K562 (cell line): ENCODE results near the gene PAFAH2. TPM values are rescaled to one million over a fixed set of nuclear protein-coding genes. Genes with fewer than 3 reads are reported as not detected.

Source experiments
- ATAC-seq: fragments of 200-7000 bp; cut with Tn5 transposase; 3 replicates; pipeline ENCODE4 v1.9.1; 2020; ENCODE audit warnings: moderate library complexity
- Bru-seq: library from RNA; stranded (reverse); fragments of 400-500 nt; gene quantifications from one replicate; lab custom pipeline; 2021; lab: Mats Ljungman, UMichigan
- BruChase-seq, 2 experiments: library from RNA; stranded (reverse); fragments of 400-500 nt; gene quantifications; one replicate each; lab custom pipeline; 2021; lab: Mats Ljungman, UMichigan
- BruUV-seq: library from RNA; stranded (reverse); fragments of 400-500 nt; replicated peaks from 2 replicates; lab custom pipeline; 2021; lab: Mats Ljungman, UMichigan
- CTCF ChIA-PET: fragments of 300-600 bp; formaldehyde crosslinking; extraction: SDS; loops from one replicate; lab custom pipeline; 2021; ENCODE audit warnings: low intra/inter-chr PET ratio; lab: Yijun Ruan, JAX
- POLR2A ChIA-PET: fragments of 300-600, 350-650 bp; sonication (Branson Sonifier 250); formaldehyde crosslinking; extraction: SDS; loops from one replicate; lab custom pipeline; 2021; ENCODE audit warnings: antibody characterized with exemption, inconsistent platforms; lab: Yijun Ruan, JAX
- DNase-seq, 4 experiments: peaks; one replicate each; pipeline versions ENCODE4 v3.0.0 to v3.0.0-alpha.2; 2011 to 2018; ENCODE audit warnings: low spot score in 3 of 4, mixed read lengths in 3 of 4; ENCODE audit errors: extremely low read depth in 1 of 4
- FAIRE-seq: peaks from 2 replicates; lab custom pipeline; 2011; peaks lifted over from hg19 to GRCh38; lab: Jason Lieb, UNC
- H2AFZ ChIP-seq: 2 replicates; pipeline ENCODE4 v1.6.0; 2011; ENCODE audit warnings: low read depth, low read length, control low read depth, inconsistent platforms
- H3K27ac ChIP-seq: fragments of 200-600 bp; 3 replicates; pipeline ENCODE4 v1.8.0; 2011; ENCODE audit warnings: low read depth, mild to moderate bottlenecking, control low read depth, inconsistent platforms, low read length, moderate library complexity, mixed read lengths; ENCODE audit errors: extremely low read depth
- H3K27me3 ChIP-seq, 2 experiments: fragments of 300-600 bp in 1 of 2; 2 replicates in 1 of 2; 3 replicates in 1 of 2; pipeline versions ENCODE4 v1.6.0 to v1.8.0; 2011; ENCODE audit warnings: inconsistent platforms in 2 of 2, low read length in 2 of 2, mild to moderate bottlenecking in 1 of 2, mixed read lengths in 1 of 2, moderate library complexity in 1 of 2; ENCODE audit not compliant: control insufficient read depth in 2 of 2, insufficient read depth in 2 of 2
- H3K36me3 ChIP-seq: fragments of 300-600 bp; 3 replicates; pipeline ENCODE4 v1.8.0; 2011; ENCODE audit warnings: mild to moderate bottlenecking, low read length, inconsistent platforms; ENCODE audit not compliant: control insufficient read depth, insufficient read depth
- H3K4me1 ChIP-seq, 2 experiments: fragments of 200-600 bp in 1 of 2; replicated peaks in 1 of 2; 2 replicates in 1 of 2; 3 replicates in 1 of 2; pipeline versions ENCODE4 v1.5.1 to v1.8.0; 2011; ENCODE audit warnings: inconsistent platforms in 2 of 2, low read length in 2 of 2, mild to moderate bottlenecking in 1 of 2, mixed read lengths in 1 of 2, moderate library complexity in 1 of 2; ENCODE audit not compliant: control insufficient read depth in 2 of 2, insufficient read depth in 2 of 2
- H3K4me2 ChIP-seq: 2 replicates; pipeline ENCODE4 v1.6.1; 2011; ENCODE audit warnings: low read length, control low read depth, inconsistent platforms, mixed read lengths; ENCODE audit not compliant: insufficient read depth
- H3K4me3 ChIP-seq: fragments of 200-600 bp; sonication (generic), shearing (Covaris generic); 2 replicates; pipeline ENCODE4 v1.5.1; 2016; ENCODE audit warnings: control low read depth, inconsistent platforms
- H3K79me2 ChIP-seq: fragments of 200-600 bp; 3 replicates; pipeline ENCODE4 v1.8.0; 2011; ENCODE audit warnings: low read length, inconsistent platforms; ENCODE audit not compliant: control insufficient read depth, insufficient read depth
- H3K9ac ChIP-seq, 2 experiments: 2 replicates each; pipeline versions ENCODE4 v1.6.0 to v1.6.1; 2011; ENCODE audit warnings: low read depth in 2 of 2, low read length in 2 of 2, control low read depth in 1 of 2, inconsistent platforms in 1 of 2, mild to moderate bottlenecking in 1 of 2, mixed read lengths in 1 of 2; ENCODE audit not compliant: insufficient read depth in 1 of 2
- H3K9me1 ChIP-seq: one replicate; pipeline ENCODE4 v1.6.0; 2011; ENCODE audit warnings: inconsistent platforms, mild to moderate bottlenecking, low read length, moderate library complexity; ENCODE audit not compliant: control insufficient read depth, insufficient read depth
- H3K9me3 ChIP-seq: replicated peaks from 2 replicates; pipeline ENCODE4 v1.5.1; 2011; ENCODE audit warnings: low read depth, low read length, inconsistent platforms; ENCODE audit not compliant: control insufficient read depth, insufficient read depth
- H4K20me1 ChIP-seq: replicated peaks from 2 replicates; pipeline ENCODE4 v1.6.1; 2011; ENCODE audit warnings: low read length, inconsistent platforms, mixed read lengths; ENCODE audit not compliant: control insufficient read depth, insufficient read depth
- BCOR ChIP-seq: fragments of 450-650 bp; IDR thresholded peaks from 2 replicates; pipeline ENCODE4 v1.6.1; 2016
- BMI1 ChIP-seq: fragments of 150-350 bp; IDR thresholded peaks from 2 replicates; pipeline ENCODE4 v1.6.1; 2014; ENCODE audit warnings: low read length
- BRF1 ChIP-seq: IDR thresholded peaks from 3 replicates; pipeline ENCODE4 v1.6.1; 2011; ENCODE audit warnings: borderline replicate concordance, mild to moderate bottlenecking; ENCODE audit not compliant: insufficient read length; ENCODE audit errors: extremely low read depth
- CCAR2 ChIP-seq: fragments of 200-400 bp; formaldehyde crosslinking; IDR thresholded peaks from 2 replicates; pipeline ENCODE4 v1.6.1; 2017; ENCODE audit warnings: mild to moderate bottlenecking, low read depth, low read length
- ELF2 ChIP-seq: fragments of 250-450 bp; sonication (Bioruptor Pico); IDR thresholded peaks from 2 replicates; pipeline ENCODE4 v1.5.0; 2021; ENCODE audit warnings: mild to moderate bottlenecking
- HDAC8 ChIP-seq: fragments of 450-650 bp; IDR thresholded peaks from 2 replicates; pipeline ENCODE4 v1.6.1; 2016; ENCODE audit warnings: mild to moderate bottlenecking, missing genetic modification characterization, moderate library complexity, missing compliant biosample characterization
- KHSRP ChIP-seq: fragments of 450-650 bp; IDR thresholded peaks from 2 replicates; pipeline ENCODE4 v1.6.1; 2017
- PRDM10 ChIP-seq: fragments of 450-650 bp; IDR thresholded peaks from 2 replicates; pipeline ENCODE4 v1.6.1; 2018; ENCODE audit not compliant: partially characterized antibody
- RFX1 ChIP-seq: fragments of 450-650 bp; IDR thresholded peaks from 2 replicates; pipeline ENCODE4 v1.6.1; 2016; ENCODE audit warnings: mild to moderate bottlenecking, moderate library complexity
- TAF1 ChIP-seq: IDR thresholded peaks from 2 replicates; pipeline ENCODE4 v1.6.1; 2011; ENCODE audit warnings: mild to moderate bottlenecking, low read length, moderate library complexity; ENCODE audit not compliant: insufficient read depth, control insufficient read depth, severe bottlenecking; ENCODE audit errors: extremely low read depth
- ZNF184 ChIP-seq: sonication (generic); formaldehyde crosslinking; IDR thresholded peaks from 2 replicates; pipeline ENCODE4 v1.5.0; 2020; ENCODE audit warnings: missing genetic modification reagents
- ZNF354B ChIP-seq: fragments of 250-450 bp; sonication (Bioruptor Pico); IDR thresholded peaks from 2 replicates; pipeline ENCODE4 v1.4.0; 2020
- WGBS: fragments of 100-300 bp; shearing (Covaris generic); methylation state at CpG from one replicate; pipeline ENCODE4 v1.1.6; 2016; ENCODE audit warnings: low coverage, mixed read lengths; ENCODE audit not compliant: insufficient coverage; ENCODE audit errors: missing lambda C conversion rate; 5-methylcytosine and 5-hydroxymethylcytosine counted together
- in situ Hi-C: fragments of 300-500 bp; cut with MboI; formaldehyde crosslinking; loops from 4 replicates; pipeline ENCODE4 v1.15.0; 2018; ENCODE audit warnings: inconsistent platforms, mixed read lengths
- intact Hi-C: fragments of 100-400 bp; cut with micrococcal nuclease; formaldehyde crosslinking; loops from 2 replicates; pipeline ENCODE4 v1.14.2; 2022
- long read RNA-seq, 3 experiments: library from polyadenylated mRNA in 2 of 3; library from RNA in 1 of 3; unstranded in 2 of 3; stranded (forward) in 1 of 3; transcript quantifications; one replicate each; pipeline ENCODE4 v2.0.0, GENCODE V29; 2019 to 2022
- polyA minus RNA-seq, 3 experiments: library from RNA; depleted of rRNA, polyadenylated mRNA; stranded (reverse); fragments of >200 nt; gene quantifications; 2 replicates each; pipeline ENCODE4 v1.2.3, GENCODE V29; 2011
- polyA plus RNA-seq, 8 experiments: library from polyadenylated mRNA; depleted of rRNA in 4 of 8; stranded (reverse) in 5 of 8; unstranded in 3 of 8; fragments of >200 nt; fragmentation: Nextera tagmentation in 2 of 8; fragmentation: Illumina TruSeq in 1 of 8; extraction: Ambion mirVana in 2 of 8; extraction: Trizol in 1 of 8; gene quantifications; 2 replicates each; pipeline versions ENCODE4 v1.2.1 to v1.2.3, GENCODE V29; 2011 to 2014; ENCODE audit warnings: inconsistent platforms in 1 of 8, missing spikeins in 1 of 8
- total RNA-seq, 7 experiments: library from RNA; depleted of rRNA in 6 of 7; stranded (reverse); fragments of >200 nt in 6 of 7; fragmentation: Illumina TruSeq in 2 of 7; extraction: Trizol in 2 of 7; gene quantifications; 2 replicates each; pipeline versions ENCODE4 v1.2.1 to v1.2.3, GENCODE V29; 2011 to 2021; ENCODE audit warnings: low replicate concordance in 1 of 7

Gene PAFAH2
- 9.2 and 10.7 TPM in 2 replicates for total RNA-seq (2011; cell fraction: chromatin; rRNA removed; ENCODE audit: low replicate concordance)
- total RNA-seq (2011; cell fraction: nucleolus; rRNA removed), result 7.3 and 7.8 TPM in 2 replicates
- 6.4 and 7.5 TPM in 2 replicates for total RNA-seq (2011; cell fraction: nucleoplasm; rRNA removed)
- total RNA-seq (2014; rRNA removed), result 5.5 and 6.5 TPM in 2 replicates
- total RNA-seq (2014; rRNA removed; fragmentation: Illumina TruSeq; extraction: Trizol), result 6.4 and 6.8 TPM in 2 replicates
- 6.3 and 6.4 TPM in 2 replicates for total RNA-seq (2015; rRNA removed; fragmentation: Illumina TruSeq; extraction: Trizol)
- 4.7 and 5.9 TPM in 2 replicates for total RNA-seq (2021)
- 7.5 and 10.9 TPM in 2 replicates for polyA plus RNA-seq (2011; rRNA removed)
- 6.0 and 7.6 TPM in 2 replicates for polyA plus RNA-seq (2011; cell fraction: cytosol; rRNA removed)
- 6.5 and 9.1 TPM in 2 replicates for polyA plus RNA-seq (2011; cell fraction: nucleus; rRNA removed)
- polyA plus RNA-seq (2012), result 4.5 and 7.8 TPM in 2 replicates
- 7.0 and 8.7 TPM in 2 replicates for polyA plus RNA-seq (2014; fragmentation: Illumina TruSeq; extraction: Trizol)
- polyA plus RNA-seq (2014; fragmentation: Nextera tagmentation; extraction: Ambion mirVana), result 1 to 10 TPM; 4.2 to 7.0 TPM
- polyA plus RNA-seq (2014; rRNA removed), result 6.0 and 6.9 TPM in 2 replicates
- 8.3 and 11.1 TPM in 2 replicates for polyA minus RNA-seq (2011; rRNA and poly(A)+ RNA removed)
- 4.3 and 7.0 TPM in 2 replicates for polyA minus RNA-seq (2011; cell fraction: cytosol; rRNA and poly(A)+ RNA removed)
- 4.0 and 5.7 TPM in 2 replicates for polyA minus RNA-seq (2011; cell fraction: nucleus; rRNA and poly(A)+ RNA removed)
- Bru-seq, nascent RNA, result percentile 55 among the genes with signal in this experiment
- percentile 58 among the genes with signal in this experiment for BruChase-seq, experiment 1, labeled RNA remaining after a 2-hour chase
- BruChase-seq, experiment 2, labeled RNA remaining after a 6-hour chase, result percentile 59 among the genes with signal in this experiment
- long read RNA-seq, experiment 1, transcript PAFAH2-201 (11 exons, 3,581 nt), result major isoform, 13 of 27 reads
- long read RNA-seq, experiment 1, partial matches to known transcripts, result 8 of 27 reads
- long read RNA-seq, experiment 1, other reads (novel, unspliced or antisense), result 6 of 27 reads
- long read RNA-seq, experiment 2, partial matches to known transcripts, result 2 of 8 reads
- long read RNA-seq, experiment 2, other reads (novel, unspliced or antisense), result 5 of 8 reads
- long read RNA-seq, experiment 3, partial matches to known transcripts, result 0 of 3 reads
- long read RNA-seq, experiment 3, other reads (novel, unspliced or antisense), result 0 of 3 reads

- 1% methylated on average over 47 of the region's 47 CpGs for WGBS
- Histone ChIP-seq H3K36me3 (no peaks in the 10 kb centered on the region), H3K4me3 (peak within 1 kb of the TSS; percentile 43), H2AFZ (peak within 1 kb of the TSS; percentile 99), H3K9me1 (no peaks in the 10 kb centered on the region), H4K20me1 (no peaks in the 10 kb centered on the region), H3K9me3 (no peaks in the 10 kb centered on the region), H3K79me2 (peaks cover 8% of the 10 kb centered on the region; the same call in 1 of the 3 replicates), H3K27me3 (no peaks in the 10 kb centered on the region), H3K9ac (peak within 1 kb of the TSS; percentile 69 to 90), H3K4me1 (peaks cover 31 to 38% of the 10 kb centered on the region in 2 experiments), H3K4me2 (peak within 1 kb of the TSS; percentile 82), H3K27ac (peak within 1 kb of the TSS; percentile 59)
- intact Hi-C loops, result loop anchor here (1.0 to 10.0 kb wide), 5 partner anchors 65 to 173 kb away; partner anchors contain the start of gene AUNIP
- BruUV-seq, result no TSS peak
- POLR2A ChIA-PET, result interaction anchor here (0.5 to 5.5 kb wide), 20 partner anchors 10 to 599 kb away, joined by 3 to 89 read pairs (median 4); partner anchors contain the start of gene PAQR7
- in situ Hi-C loops, result loop anchor here (5.0 kb wide), 1 partner anchor 101 kb away; no protein-coding TSS in a partner anchor
- FAIRE-seq, result peak; percentile 98
- CTCF ChIA-PET, result interaction anchor here (0.7 to 3.5 kb wide), 8 partner anchors 93 to 188 kb away, joined by 3 to 120 read pairs (median 3); partner anchors contain the start of genes PAQR7 and STMN1
- DNase-seq, result peak; percentile 95 to 100 (median 96)
- peak; percentile 97 for ATAC-seq
- TF ChIP-seq BMI1 (no peak), BCOR (peak; percentile 82; the same call in 1 of the 2 replicates), ZNF354B (CRISPR knock-in tag) (0 out of 2 replicates have a peak, but pooled peaks have one; percentile 11), ELF2 (peak; percentile 29; the same call in 1 of the 2 replicates), TAF1 (peak; percentile 76), ZNF184 (CRISPR knock-in tag) (no peak), BRF1 (no peak), HDAC8 (tag) (peak; percentile 80; the same call in 1 of the 2 replicates), CCAR2 (peak; percentile 52; the same call in 1 of the 2 replicates), PRDM10 (peak; percentile 43), KHSRP (peak; percentile 74; the same call in 1 of the 2 replicates), RFX1 (no peak)
Observed at GRCh38 chr1:25997828-25998761, at the start of gene PAFAH2. TSS of gene PAFAH2 (minus strand) at chr1:25998063. CDS start at chr1:25990816, 7,247 bp downstream.
